ENCODE measurements around the gene HSD3B7.

HSD3B7 gene

DNA sequence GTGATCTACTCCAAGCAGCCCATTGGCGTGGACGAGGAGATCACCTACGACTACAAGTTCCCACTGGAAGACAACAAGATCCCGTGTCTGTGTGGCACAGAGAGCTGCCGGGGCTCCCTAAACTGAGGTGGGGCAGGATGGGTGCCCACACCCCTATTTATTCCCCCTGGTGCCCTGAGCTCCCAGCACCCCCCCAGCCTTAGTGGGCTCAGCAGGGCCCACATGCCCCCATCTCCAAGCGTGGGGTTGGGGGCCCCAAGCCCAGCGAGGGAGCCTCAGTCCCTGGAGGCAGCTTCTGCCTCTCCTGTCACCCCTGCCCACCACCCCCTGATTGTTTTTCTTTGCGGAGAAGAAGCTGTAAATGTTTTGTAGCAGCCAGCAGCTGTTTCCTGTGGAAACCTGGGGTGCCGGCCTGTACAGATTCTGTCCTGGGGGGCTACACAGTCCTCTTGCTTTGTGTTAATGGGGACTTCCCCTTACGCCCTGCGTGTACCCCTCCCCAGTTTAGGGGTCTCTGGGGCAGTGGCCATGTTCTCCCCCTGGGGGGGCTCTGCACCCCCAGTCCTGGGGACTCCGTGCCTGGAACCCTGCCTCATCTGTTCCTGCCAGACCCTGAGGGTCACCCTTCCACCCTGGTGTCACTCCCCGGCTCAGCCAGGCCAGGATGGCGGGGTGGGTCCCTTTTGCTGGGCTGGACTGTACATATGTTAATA, 953 bp upstream of the HSD3B7 start:
- DNase-seq: no peak

DNA sequence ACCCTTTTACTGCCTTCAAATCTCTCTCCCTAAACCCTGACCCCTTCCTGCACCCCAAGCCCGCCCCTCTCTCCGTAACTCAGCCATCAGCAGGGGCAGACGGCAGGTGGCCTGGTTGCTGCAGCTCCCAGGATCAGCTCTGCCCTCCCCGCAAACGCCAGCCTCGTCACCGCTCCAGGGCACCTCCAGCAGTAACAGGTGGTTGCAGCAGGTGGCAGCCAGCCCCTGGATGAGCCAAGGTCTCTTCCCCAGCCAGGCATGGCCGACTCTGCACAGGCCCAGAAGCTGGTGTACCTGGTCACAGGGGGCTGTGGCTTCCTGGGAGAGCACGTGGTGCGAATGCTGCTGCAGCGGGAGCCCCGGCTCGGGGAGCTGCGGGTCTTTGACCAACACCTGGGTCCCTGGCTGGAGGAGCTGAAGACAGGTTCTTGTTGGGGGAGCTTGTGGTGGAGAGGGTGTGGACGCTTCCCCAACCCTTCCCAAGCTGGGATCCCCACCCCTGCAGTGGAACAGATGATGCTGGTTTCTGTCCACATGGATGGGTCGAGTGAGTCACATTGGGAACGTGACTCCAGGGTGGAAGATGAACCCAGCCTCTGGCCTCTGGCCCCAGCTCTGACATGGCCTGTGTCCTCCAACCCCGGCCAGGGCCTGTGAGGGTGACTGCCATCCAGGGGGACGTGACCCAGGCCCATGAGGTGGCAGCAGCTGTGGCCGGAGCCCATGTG, 558 bp downstream of the HSD3B7 start:
- peak; percentile 33 for DNase-seq

DNA sequence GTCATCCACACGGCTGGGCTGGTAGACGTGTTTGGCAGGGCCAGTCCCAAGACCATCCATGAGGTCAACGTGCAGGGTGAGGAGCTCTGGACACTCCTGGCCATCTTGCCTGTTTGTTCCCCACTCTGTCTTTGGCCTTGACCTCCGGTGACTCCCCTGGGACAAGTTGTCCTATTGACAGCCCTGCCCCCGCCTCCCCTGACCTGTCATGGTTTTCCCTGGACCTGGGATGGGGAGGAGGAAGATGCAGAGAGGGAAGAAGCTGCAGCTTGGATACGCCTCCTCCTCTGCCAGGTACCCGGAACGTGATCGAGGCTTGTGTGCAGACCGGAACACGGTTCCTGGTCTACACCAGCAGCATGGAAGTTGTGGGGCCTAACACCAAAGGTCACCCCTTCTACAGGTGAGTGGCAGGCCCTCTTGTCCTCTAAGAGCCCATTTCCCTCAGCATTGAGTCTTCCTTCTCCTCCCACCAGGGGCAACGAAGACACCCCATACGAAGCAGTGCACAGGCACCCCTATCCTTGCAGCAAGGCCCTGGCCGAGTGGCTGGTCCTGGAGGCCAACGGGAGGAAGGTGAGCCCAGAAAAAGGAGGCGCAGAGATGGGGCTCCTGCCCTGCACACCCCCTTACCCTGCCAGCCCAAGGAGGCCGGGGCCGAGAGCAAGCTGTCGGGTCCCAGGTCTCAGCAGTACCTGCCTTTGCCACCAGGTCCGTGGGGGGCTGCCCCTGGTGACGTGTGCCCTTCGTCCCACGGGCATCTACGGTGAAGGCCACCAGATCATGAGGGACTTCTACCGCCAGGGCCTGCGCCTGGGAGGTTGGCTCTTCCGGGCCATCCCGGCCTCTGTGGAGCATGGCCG, 1.4 kb downstream of the HSD3B7 start:
- DNase-seq: no peak

DNA sequence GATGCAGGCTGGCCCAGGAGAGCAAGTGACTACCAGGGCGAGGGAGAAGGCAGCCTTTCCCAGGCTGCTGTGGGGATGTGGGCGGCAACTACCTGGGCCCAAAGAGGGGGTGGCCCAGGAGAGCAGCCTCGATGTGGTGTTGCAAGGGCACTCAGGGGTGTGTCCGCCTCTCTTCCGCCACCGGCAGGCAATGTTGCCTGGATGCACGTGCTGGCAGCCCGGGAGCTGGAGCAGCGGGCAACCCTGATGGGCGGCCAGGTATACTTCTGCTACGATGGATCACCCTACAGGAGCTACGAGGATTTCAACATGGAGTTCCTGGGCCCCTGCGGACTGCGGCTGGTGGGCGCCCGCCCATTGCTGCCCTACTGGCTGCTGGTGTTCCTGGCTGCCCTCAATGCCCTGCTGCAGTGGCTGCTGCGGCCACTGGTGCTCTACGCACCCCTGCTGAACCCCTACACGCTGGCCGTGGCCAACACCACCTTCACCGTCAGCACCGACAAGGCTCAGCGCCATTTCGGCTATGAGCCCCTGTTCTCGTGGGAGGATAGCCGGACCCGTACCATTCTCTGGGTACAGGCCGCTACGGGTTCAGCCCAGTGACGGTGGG, 2.7 kb downstream of the HSD3B7 start:
- no peak for DNase-seq

DNA sequence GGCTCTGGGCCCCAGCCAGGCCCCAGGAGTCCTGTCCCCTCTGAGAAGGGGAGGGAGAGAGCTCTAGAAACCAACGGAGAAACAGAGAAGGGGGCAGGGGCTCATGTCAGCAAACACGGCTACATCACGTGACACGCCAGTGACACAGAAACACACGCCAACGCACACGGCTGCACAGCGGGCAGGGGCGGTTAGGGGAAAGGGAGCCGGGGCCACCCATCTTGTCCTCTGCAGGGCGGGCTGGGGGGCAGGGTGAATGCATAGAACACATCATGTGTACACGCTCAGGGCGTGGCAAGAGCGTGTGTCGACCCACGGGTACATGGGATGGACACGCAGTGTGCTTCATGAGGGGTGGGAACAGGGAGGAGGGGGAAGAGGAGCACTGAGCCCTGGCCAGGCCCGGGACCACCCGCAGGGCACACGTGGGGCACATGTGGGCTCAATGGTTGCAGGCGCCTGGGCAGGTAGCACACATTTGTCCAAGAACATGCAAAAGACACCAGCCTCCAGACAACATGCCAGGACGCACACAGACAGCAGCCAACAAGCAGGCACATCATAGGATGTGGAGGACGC, 4.6 kb downstream of the HSD3B7 start:
- DNase-seq: no peak

DNA sequence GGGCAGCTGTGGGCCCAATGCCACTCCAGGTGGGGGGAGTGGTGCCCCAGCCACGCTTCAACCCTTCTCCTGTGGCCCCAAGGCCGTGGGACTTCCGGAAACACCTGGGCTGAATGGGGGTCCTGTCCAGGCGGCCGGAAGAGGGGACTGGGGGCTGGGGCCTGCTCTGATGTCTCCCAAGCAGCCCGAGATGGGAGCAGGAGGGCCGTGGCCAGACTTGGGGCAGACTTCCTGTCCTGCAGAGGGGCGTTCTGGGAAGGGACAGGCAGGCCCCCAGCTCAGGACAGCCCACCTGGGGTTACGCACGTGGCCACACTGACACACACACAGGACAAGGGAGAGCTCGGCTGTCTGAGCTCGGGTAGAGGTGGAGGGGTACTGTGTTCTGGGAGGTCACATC, 5.1 kb downstream of the HSD3B7 start:
- DNase-seq: no peak

DNA sequence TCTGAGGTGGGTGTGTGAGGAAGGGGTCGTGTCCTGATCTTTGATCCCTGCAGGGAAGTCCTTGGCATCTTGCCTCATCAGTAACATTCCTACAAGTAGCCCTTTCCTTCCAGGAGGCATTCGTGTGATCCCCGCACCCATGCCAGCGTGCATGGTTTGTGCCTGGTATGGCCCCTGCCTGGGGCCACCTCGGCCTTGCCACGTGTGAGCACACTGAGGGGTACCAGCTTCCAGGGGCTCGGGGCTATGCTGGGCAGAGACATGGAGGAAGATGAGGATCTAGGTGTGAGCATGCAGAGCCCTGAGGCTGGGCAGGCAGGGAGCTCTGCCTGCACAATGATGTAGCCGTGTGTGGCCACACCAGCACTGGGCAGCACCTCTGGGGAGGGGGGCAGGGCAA, 6.0 kb downstream of the HSD3B7 start:
- no peak for DNase-seq

DNA sequence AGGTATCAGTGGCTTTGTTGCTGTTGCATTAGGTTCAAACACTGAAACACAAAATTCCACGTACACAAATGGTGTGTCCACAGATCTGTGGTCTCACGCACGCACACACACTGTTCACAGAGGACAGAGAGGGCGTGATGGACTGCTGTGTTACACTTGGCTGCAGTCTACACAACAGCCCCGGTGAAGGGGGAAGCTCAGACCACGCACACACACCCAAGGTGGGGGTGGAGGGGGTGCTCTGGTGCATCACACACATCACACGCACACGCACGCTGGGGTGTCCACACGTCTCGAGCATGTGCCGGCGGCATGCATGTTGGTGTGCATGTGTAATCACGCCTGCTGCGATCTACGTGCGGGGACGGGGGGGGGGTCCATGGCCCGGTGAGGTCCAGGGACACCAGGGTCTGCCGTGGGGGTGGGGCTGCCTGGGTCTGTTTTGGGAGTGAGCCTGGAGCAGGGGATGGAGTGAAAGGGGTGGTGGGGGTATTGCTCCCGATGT, 7.3 kb downstream of the HSD3B7 start:
- no peak for DNase-seq

DNA sequence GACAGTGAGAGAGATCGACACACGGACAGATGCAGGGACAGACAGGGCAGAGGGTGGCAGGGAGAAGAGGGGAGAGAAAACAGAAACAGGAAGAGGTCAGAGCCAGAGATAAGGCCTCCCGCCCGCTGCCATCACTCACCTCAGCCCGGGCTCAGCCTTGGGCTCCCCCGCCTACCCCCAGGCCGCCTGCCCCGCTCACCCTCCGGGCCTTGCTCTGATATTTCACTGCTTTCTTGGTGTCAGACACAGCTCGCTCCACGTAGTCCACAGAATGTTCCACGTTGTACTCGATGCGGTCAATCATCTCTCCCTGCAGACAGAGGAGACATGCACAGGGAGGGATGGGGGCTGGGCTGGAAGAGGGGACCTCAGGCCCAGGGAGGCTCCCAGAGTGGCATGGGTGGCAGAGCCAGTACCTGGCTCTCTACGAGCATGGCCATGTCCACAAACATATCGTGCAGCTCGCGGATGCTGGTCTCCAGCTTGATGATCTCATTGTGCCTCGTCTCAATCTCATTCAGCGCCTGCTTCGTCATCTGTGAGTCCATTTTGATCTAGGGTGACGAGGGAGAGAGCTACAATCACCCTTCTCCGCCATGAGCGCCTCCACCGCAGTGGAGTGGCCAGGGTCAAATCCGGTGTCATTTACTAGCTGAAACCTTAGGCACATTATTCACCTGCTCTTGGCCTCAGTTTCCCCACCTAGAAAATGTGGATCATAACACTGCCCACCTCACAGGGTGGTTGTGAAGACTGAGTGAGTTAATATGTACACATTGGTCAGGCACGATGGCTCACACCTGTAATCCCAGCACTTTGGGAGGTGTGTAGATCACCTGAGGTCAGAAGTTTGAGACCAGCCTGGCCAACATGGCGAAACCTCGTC, 8.2 kb downstream of the HSD3B7 start:
- DNase-seq: no peak

DNA sequence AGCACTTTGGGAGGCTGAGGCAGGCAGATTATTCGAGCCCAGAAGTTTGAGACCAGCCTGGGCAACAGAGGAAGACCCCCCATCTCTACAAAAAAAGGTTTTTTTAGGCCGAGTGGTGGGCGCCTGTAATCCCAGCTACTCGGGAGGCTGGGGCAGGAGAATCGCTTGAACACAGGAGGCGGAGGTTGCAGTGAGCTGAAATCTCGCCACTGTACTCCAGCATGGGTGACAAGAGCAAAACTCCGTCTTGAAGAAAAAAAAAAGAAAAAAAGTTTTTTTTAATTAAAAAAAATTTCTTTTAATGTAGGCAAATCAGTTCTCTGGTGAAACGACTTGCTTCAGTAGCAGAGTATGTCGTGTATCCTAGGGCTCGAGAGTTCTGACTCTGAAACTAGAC, 10.9 kb downstream of the HSD3B7 start:
- DNase-seq: no peak

DNA sequence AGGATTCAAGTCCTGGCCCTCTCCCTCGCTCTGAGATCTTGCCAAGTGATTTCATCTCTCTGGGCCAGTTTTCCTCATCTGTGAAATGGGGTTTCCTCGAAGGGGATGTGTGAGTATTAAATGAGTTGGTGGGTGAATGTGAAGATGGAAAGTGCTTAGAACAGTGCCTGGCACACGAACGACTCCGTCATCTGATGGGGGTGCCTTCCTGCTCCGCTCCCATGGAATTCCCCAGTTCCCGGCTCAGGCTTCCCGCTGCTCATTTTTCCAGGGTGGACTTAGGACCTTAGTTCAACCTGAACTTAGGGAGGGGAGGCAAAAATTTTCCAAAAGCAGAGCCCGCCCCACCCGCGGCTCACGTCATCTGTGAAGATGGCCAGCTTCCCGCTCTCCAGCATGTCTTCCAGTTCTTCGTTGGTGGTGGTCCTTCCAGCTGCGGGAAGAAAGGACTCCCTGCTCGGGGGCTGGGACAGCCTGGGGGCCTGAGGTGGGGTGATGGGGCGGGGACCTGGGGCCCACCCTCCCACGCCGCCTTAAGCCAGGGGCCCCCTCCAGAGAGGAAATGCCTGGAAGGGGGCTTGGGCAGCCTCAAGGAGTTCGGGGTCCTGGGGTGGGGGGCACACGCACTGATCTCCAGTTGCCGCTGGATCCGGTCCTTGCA, 11.4 kb downstream of the HSD3B7 start:
- DNase-seq: peak; percentile 35

DNA sequence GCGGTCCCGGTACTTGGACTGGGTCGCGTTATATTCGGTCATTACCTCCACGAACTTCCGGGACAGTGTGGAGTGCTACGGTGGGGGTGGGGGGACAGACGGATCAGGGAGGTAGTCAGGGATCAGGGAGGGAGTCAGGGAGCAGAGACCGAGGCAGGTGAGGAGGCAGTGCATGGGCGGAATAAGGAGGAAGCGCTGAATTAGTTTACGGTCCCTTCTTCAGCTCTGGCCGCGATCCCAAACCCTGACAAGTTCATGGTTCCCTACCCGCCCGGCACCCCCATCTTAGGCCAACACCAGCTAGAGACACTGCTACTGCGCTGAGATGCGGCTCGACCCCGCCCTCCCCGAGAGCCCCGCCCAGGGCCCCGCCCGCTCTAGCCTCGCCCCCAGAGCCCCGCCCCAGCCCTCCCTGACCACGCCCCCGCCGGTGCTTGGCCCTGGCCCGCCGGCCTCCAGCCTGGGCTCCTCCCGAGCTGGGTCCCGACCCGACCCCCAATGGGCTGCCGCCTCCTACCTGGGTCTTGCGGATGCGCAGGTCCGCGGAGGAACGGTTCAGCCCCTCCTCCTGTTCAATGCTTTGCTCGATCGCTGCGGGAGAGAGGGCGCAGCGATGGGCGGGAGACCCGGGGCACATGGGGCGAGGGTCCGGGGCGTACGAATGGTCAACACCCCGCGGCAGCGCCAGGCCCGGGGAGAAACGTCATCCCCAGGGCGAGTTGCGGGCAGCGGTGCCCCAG, 12.1 kb downstream of the HSD3B7 start:
- DNase-seq: peak; percentile 86

DNA sequence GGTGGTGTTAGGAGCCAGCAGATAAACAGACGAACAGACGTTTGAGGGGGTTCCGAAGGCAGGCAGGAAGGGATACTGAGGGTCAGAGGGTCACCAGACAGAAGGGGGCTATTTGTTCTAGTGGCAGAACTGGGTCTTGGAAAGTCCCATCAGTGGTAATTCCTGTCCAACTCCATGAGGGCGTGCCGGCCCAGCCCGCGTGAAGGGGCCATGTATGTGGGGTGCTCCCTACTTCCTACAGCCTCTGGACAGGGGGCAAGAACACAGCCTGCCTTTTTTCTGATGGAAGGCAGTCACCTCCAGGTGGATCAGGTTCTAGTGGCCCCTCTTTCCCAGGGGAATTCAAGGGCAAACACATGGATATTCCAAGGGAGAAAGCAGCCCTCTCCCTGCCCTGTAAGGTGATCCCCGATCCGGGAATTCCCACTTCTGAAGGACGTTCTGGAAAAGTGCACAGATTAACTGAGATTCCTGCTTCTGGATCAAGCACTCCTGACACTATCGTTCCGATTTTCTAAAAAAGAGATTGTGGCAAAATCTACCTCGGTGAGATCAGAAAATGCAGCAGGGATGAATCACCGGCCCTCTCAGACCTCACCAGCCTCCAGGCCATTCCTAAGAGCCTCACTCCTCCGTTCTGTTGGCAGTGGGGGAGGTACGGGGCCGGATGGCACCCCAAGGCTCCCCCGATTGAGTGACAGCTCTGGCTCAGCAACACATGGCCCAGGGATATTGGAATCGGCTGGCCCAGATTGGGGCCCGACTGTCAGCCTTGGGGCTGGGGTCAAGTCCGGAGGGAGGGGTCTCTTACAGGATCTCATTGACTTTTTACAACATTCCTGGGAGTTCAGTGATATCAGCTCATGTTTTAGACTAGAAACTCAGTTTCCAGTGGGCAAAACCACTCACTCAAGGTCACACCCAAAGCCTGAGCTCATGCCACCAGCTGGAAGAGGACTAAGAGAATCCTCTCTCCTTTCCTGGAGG, 13.0 kb downstream of the HSD3B7 start:
- peak; percentile 96 for DNase-seq

DNA sequence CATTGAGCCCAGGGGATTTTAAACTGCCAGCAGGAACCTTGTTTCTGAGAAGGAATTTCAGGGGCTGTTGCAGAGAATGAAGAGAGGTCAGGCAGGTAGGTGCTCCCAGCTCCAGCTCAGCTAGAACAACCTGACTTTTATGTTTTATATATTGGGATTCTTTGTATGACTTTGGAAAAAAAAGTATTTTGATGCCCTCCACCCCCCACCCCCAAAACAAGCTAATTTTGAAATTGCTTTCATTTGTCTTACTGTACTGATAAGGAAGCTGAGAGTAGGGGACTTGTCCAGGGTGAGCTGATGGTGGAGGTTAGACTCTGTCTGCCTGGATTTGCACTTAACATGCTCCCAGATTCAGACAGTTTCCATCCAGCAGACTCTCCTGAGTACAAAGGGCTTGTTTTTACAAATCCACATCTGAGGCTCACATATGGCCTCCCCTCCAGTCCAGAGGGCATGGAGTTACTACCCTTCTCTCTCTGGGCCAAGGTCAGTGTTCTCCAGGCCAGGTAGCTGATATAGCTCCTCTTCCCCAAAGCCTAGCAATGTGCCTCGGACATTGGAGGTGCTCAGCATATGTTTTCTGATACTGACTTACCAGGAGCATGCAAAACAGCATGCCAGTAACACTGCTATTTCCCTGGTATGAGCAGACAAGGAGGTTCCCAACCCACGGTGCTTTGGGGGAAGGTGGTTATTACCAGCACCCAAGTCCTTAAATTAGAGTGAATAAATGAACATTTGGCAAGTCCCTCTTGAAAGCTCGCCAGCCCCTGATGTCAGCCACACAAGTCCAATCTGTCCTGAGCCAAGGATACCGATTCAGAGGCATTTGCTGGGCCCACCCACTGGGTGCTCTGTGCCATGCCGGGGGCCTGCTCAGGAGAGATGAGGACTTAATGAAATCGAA, 14.1 kb downstream of the HSD3B7 start:
- DNase-seq: no peak

DNA sequence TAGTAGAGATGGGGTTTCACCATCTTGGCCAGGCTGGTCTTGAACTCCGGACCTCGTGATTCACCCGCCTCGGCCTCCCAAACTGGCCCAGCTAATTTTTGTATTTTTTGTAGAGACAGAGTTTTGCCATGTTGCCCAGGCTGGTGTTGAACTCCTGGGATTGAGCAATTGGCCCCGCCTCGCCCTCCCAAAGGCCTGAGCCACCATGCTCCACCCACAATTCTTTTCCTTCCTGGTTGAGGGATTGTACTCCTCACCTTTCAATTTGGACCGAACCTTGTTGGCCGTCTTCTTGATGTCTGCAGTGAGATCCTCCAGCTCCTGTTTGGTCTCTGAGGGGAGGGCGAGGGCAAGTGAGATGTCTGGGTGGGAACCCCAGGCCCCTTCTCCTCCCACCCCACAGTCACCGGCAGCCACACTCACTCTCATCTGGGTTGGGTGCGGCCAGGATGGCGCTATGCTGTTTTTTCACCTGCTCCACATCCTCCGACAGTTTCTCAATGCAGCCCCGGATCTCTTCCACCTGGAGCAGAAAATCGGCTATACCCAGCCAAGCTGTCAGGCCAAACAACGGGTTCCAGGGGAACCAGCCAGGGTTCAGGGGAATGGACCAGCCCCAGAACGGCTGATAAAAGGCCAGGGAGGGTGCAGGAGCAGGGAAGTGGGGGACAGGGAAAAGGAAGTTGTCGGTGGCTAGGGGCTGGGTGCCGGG, 15.8 kb downstream of the HSD3B7 start:
- no peak for DNase-seq

DNA sequence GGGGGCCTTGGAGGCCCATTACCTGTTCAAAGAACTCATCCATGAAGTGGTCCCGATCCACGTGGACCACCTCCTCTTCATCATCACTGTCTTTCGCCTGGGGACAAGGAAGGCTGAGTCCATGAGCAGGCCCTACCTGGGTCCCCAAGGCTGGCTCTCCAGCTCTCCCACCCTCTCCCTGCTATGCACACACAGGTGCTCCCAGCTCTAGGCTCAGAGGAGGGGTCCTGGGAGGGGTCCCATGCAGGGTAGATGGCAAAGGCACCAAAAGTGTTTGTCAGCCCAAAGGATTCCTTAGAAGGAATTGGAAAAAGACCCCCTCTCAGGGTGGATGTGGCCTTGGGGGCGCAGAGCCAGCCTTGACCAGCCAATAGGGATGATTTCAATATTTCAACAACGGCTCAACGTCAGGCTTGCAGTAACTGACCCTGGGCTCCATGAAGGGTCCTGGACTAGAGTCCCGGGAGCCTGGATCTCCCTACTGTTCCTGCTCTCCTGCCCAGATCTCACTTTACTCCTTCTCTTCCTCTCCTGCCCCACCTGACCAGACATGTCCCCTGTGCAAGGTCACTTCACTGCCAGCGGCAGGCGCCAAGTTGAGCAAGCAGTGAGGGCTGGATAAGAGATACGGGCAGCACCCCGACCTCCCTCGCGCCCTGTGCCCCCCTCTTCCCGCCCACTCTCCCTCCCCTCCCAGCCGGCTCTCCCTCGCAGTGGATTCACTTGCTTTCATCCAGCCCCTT, 16.7 kb downstream of the HSD3B7 start:
- DNase-seq: no peak

Measured in EL (cell line).